Psoas muscle (tissue), 8 donors: ENCODE results near the gene WASF2. TPM values are rescaled to one million over a fixed set of nuclear protein-coding genes. Genes with fewer than 3 reads are reported as not detected.

Source experiments
- ATAC-seq, 4 donors: fragments of 200-7000 bp; cut with Tn5 transposase; one replicate each; pipeline ENCODE4 v1.9.1; 2020; ENCODE audit warnings: moderate library complexity in 3 of 4, mild to moderate bottlenecking in 2 of 4
- DNase-seq, 2 donors: peaks; one replicate each; pipeline ENCODE4 v3.0.0-alpha.2; 2020
- H3K27ac ChIP-seq: fragments of 200-600 bp; one replicate; pipeline ENCODE4 v1.8.0; 2022
- H3K27me3 ChIP-seq, 3 donors: fragments of 200-600 bp in 1 of 3; one replicate each; pipeline versions ENCODE4 v1.6.1 to v1.8.0; 2013 to 2022; ENCODE audit warnings: low read length in 2 of 3, mild to moderate bottlenecking in 2 of 3, moderate library complexity in 1 of 3; ENCODE audit not compliant: insufficient read depth in 3 of 3
- H3K36me3 ChIP-seq, 2 donors: fragments of 200-600 bp in 1 of 2; one replicate each; pipeline versions ENCODE4 v1.6.1 to v1.8.0; 2013 to 2022; ENCODE audit warnings: low read depth in 1 of 2, mild to moderate bottlenecking in 1 of 2, moderate library complexity in 1 of 2; ENCODE audit not compliant: insufficient read depth in 1 of 2
- H3K4me1 ChIP-seq: fragments of 200-600 bp; one replicate; pipeline ENCODE4 v1.8.0; 2022
- H3K4me3 ChIP-seq: fragments of 200-600 bp; one replicate; pipeline ENCODE4 v1.8.0; 2022; ENCODE audit warnings: mild to moderate bottlenecking
- H3K9me3 ChIP-seq: fragments of 200-600 bp; one replicate; pipeline ENCODE4 v1.8.0; 2022
- CTCF ChIP-seq: fragments of 200-600 bp; IDR thresholded peaks from one replicate; pipeline ENCODE4 v1.8.0; 2022; ENCODE audit warnings: antibody characterized with exemption
- WGBS, 3 donors: extraction: QIAGEN DNeasy Blood & Tissue Kit; methylation state at CpG; one replicate each; pipeline versions ENCODE4 v1.1.6 to v1.1.7; 2013; 5-methylcytosine and 5-hydroxymethylcytosine counted together
- intact Hi-C, 2 donors: fragments of 100-400 bp; cut with DNase I; formaldehyde crosslinking; loops; one replicate each; pipeline versions ENCODE4 v1.11.0 to v1.14.2; 2022
- polyA plus RNA-seq, 3 donors: library from polyadenylated mRNA; stranded (reverse); fragments of 200-250 nt; gene quantifications; one replicate each; pipeline ENCODE4 v1.2.3, GENCODE V29; 2013
- total RNA-seq, 4 donors: library from RNA; stranded (reverse); fragmentation: NEBNext Ultra II Directional in 2 of 4; extraction: Animal tissue kit (Norgen Biotek cat#: 25700) in 2 of 4; gene quantifications; one replicate each; pipeline versions ENCODE4 v1.2.1 to v1.2.4, GENCODE V29; 2021 to 2023
- donor health status: healthy with polysubstance abuse.
- donor health status: DM: no; HTN: no; CAD: no; lungs with moderate emphysema.
- donor health status: Bipolar disorder and iron deficiency.
- donor health status: healthy.
- donor health status: DM: yes; HTN: yes; CAD: no.
- donor health status: DM: no; HTN: no; CAD: no.
- donor health status: DM: no; HTN: no; CAD: no.
- donor health status: DM: yes; HTN: yes; CAD: no.

WASF2 gene
- total and polyA plus RNA-seq, 7 donors = 7.9 to 40.6 (median 29.4) TPM

- Histone ChIP-seq H3K4me3 (no peak overlapping the region), H3K4me1 (peaks cover 17% of the 10 kb centered on the region), H3K36me3 (peaks cover 0 to 4% of the 10 kb centered on the region in 2 donors), H3K27ac (no peak overlapping the region), H3K27me3 (no peaks in the 10 kb centered on the region), H3K9me3 (no peaks in the 10 kb centered on the region)
- intact Hi-C loops = no loop called here
- 78 to 85% (median 79%) methylated on average over 13 of the region's 13 CpGs for WGBS, 3 donors
- no peak for ATAC-seq
- DNase-seq = no peak
- no peak for TF ChIP-seq CTCF
Observed at GRCh38 chr1:27368869-27369582, 120.9 kb downstream of the WASF2 start.

- peak overlapping the region; percentile 86 for H3K27ac ChIP-seq
- ATAC-seq (no peak), DNase-seq (peak in 1 of 2 donors; percentile 59)
- peaks cover 17% of the 10 kb centered on the region for H3K4me1 ChIP-seq
- H3K4me3 ChIP-seq = peak overlapping the region; percentile 72
- intact Hi-C loops = no loop called here
- no peaks in the 10 kb centered on the region for H3K27me3 ChIP-seq
- peaks cover 0 to 20% of the 10 kb centered on the region in 2 donors for H3K36me3 ChIP-seq
- no peak for TF ChIP-seq CTCF
- 34 to 52% (median 40%) methylated on average over 8 of the region's 8 CpGs for WGBS, 3 donors
- H3K9me3 ChIP-seq = no peaks in the 10 kb centered on the region
Observed at GRCh38 chr1:27367160-27367650, 122.8 kb downstream of the WASF2 start.

GRCh38 chr1:27366411-27367159, 123.4 kb downstream of the WASF2 start, which contains the start of gene MAP3K6:
TSS of gene MAP3K6 (minus strand) at chr1:27366961. CDS start at chr1:27366597, 364 bp downstream.
- TF ChIP-seq CTCF = peak; percentile 53
- DNase-seq = peak; percentile 89 to 95
- Histone ChIP-seq H3K4me1 (peaks cover 17% of the 10 kb centered on the region), H3K4me3 (peak within 1 kb of the TSS; percentile 72), H3K27ac (peak within 1 kb of the TSS; percentile 86), H3K9me3 (no peaks in the 10 kb centered on the region), H3K36me3 (peaks cover 0 to 26% of the 10 kb centered on the region in 2 donors), H3K27me3 (no peaks in the 10 kb centered on the region)
- 1% methylated on average over 46 to 67 of the region's 67 CpGs for WGBS, 3 donors
- peak; percentile 72 to 81 (median 80) for ATAC-seq
- intact Hi-C loops = loop anchor here in 1 of 2 donors (1.0 kb wide), 1 partner anchor 22 kb away; no protein-coding TSS in a partner anchor

GRCh38 chr1:27366113-27366410, 123.9 kb downstream of the WASF2 start:
- no peak for TF ChIP-seq CTCF
- DNase-seq = peak; percentile 90 to 93
- H3K4me3 ChIP-seq = peak overlapping the region; percentile 72
- H3K27ac ChIP-seq = peak overlapping the region; percentile 86
- H3K9me3 ChIP-seq = no peaks in the 10 kb centered on the region
- H3K27me3 ChIP-seq = no peaks in the 10 kb centered on the region
- H3K4me1 ChIP-seq = peaks cover 17% of the 10 kb centered on the region
- peak; percentile 61 to 71 (median 64) for ATAC-seq
- 0 to 1% (median 1%) methylated on average over 29 to 30 of the region's 30 CpGs for WGBS, 3 donors
- peaks cover 0 to 30% of the 10 kb centered on the region in 2 donors for H3K36me3 ChIP-seq
- intact Hi-C loops = loop anchor here in 1 of 2 donors (1.0 kb wide), 1 partner anchor 22 kb away; no protein-coding TSS in a partner anchor
